ENCODE results near the gene C13orf46. TPM values are rescaled to one million over a fixed set of nuclear protein-coding genes. Genes with fewer than 3 reads are reported as not detected.

Gene C13orf46
- polyA plus RNA-seq, 1 donor, result 0.10 TPM

GRCh38 chr13:113955235-113955634 is 18.6 kb downstream of the C13orf46 start:
- no peak for DNase-seq

- no peak for DNase-seq
Observed at GRCh38 chr13:113954046-113954835, 19.6 kb downstream of the C13orf46 start.

GRCh38 chr13:113953561-113953960 is 20.3 kb downstream of the C13orf46 start:
- DNase-seq, result no peak

GRCh38 chr13:113952983-113953520 is 20.8 kb downstream of the C13orf46 start:
- DNase-seq, result no peak

GRCh38 chr13:113952151-113952982 is 21.5 kb downstream of the C13orf46 start:
- DNase-seq, result no peak

GRCh38 chr13:113951246-113951999 is 22.5 kb downstream of the C13orf46 start:
- DNase-seq, result peak; percentile 57

GRCh38 chr13:113950451-113951245 is 23.2 kb downstream of the C13orf46 start:
- no peak for DNase-seq

GRCh38 chr13:113949546-113949945 is 24.3 kb downstream of the C13orf46 start:
- no peak for DNase-seq

- no peak for DNase-seq
Observed at GRCh38 chr13:113948034-113948742, 25.7 kb downstream of the C13orf46 start.

GRCh38 chr13:113947311-113948033 is 26.4 kb downstream of the C13orf46 start:
- no peak for DNase-seq

GRCh38 chr13:113946409-113947181 is 27.3 kb downstream of the C13orf46 start:
- DNase-seq, result no peak

- DNase-seq, result no peak
Observed at GRCh38 chr13:113945857-113946408, 27.9 kb downstream of the C13orf46 start.

- no peak for DNase-seq
Observed at GRCh38 chr13:113943821-113944565, 29.9 kb downstream of the C13orf46 start.

- DNase-seq, result no peak
Observed at GRCh38 chr13:113942591-113943103, 31.2 kb downstream of the C13orf46 start.

GRCh38 chr13:113941571-113942191 is 32.2 kb downstream of the C13orf46 start:
- DNase-seq, result no peak

- no peak for DNase-seq
Observed at GRCh38 chr13:113939944-113940297, 34.0 kb downstream of the C13orf46 start.

All from left kidney (tissue), 2 donors.